GM19324 (cell line): ENCODE data around the gene GGT1.
"Not testable (repeated sequence)": the region's sequence is repeated elsewhere in the genome, so short reads cannot be mapped to it uniquely, and the experiment has no call there.

Source experiments
- ATAC-seq: cut with Tn5 transposase; IDR thresholded peaks from one replicate; pipeline ENCODE4 v1.9.1; 2021; ENCODE audit warnings: mild to moderate bottlenecking, moderate library complexity; ENCODE audit not compliant: unreplicated experiment, low FRiP score

Gene GGT1

GRCh38 chr22:24633231-24634023 is 30.4 kb downstream of the GGT1 start:
- ATAC-seq, result not testable (repeated sequence)

DNA sequence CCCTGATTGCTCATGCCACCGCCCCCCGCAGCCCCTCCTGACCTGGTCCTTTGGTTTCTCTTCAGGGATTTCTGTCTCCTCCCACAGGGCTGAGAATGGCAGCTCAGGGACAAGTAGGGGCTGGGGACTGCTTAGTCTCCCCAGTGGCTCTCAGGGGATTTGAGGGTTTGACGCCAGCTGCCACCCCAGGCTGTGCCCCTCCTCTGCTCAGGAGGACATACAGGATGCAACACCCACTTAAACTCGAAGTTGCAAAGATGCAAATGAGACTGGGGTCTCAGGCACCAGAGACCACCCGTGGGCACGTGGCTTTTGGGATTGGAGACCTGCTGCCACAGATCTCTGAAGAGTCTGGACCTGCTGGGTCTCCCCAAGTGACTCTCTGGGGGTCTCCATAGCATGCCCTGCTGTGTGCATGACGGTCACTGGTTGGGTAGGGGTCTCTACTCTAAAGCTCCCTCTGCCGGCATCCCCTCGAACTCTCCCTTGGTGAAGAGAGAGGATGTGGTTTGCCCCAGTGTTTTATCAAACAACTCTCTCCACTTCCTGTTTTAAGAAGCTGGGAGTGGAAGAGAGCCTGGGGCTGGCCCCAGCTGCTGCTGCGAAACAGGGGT is 31.9 kb downstream of the GGT1 start:
- not testable (repeated sequence) for ATAC-seq

DNA sequence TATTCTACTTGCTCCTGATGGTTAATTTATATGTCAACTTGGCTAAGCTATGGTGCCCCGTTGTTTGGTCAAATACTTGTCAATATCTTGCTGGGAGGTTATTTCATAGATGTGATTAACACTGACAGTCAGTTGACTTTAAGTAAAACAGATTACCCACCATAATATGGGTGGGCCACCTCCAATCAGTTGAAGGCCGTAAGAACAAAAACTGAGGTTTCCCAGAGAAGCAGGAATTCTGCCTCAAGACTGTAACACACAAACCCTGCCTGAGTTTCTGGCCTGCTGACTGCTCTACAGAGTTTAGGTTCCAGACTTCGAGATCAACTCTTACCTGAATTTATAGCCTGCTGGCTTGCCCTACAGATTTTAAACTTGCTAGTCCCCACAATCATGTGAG is 33.5 kb downstream of the GGT1 start:
- ATAC-seq, result not testable (repeated sequence)

DNA sequence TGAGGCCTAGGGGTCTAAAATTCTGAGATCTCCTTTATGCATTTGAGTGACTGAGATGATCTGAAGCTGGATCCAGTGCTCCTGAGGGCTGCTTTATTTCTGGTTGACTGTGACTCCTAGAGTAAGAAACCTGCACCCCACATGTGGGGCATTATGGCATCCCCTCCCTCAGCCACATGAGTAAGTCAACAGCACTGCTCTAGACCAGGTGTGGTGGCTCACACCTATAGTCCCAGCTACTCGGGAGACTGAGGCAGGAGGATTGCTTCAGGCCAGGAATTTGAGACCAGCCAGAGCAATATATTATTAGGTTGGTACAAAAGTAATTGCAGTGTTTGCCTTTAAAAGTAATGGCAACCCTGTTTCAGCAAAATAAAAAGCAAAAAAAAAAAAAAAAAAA is 39.3 kb downstream of the GGT1 start:
- not testable (repeated sequence) for ATAC-seq

DNA sequence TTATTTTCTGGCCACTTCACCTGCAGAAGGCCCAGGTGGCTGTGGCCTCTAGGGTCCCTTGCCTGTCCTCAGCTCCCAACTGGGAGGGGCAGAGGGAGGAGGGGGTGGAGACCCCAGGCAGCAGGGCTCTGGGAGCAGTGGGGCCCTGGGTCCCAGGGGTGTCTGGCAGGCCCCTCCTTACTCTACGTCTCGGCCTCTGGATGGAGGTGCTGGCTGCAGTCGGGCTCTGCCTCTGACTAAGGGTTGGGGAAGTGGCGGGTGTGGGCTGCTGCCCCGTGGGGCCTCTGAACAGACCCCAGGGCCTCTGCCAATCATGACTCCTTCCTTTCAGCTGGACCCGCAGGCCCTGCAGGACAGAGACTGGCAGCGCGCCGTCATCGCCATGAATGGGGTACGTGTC is 41.4 kb downstream of the GGT1 start:
- ATAC-seq, result not testable (repeated sequence)

- ATAC-seq, result not testable (repeated sequence)
Observed at GRCh38 chr22:24645408-24646399, 42.7 kb downstream of the GGT1 start.

DNA sequence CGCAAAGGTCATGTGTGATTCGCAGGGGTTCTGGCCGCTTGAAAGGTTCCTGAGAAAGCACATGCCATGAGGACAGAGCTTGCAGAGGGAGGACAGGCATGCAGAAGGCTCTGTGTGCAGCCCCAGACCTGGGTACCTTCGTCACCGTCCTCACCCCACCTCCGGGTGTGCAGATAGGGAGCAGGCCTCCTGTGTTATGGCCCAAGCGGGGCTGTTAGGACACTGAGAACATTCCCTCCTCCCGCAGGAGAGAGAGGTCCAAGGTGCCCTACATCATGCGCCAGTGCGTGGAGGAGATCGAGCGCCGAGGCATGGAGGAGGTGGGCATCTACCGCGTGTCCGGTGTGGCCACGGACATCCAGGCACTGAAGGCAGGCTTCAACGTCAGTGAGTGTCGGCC is 43.8 kb downstream of the GGT1 start:
- not testable (repeated sequence) for ATAC-seq

GRCh38 chr22:24649371-24649770 is 46.4 kb downstream of the GGT1 start:
- ATAC-seq, result not testable (repeated sequence)

DNA sequence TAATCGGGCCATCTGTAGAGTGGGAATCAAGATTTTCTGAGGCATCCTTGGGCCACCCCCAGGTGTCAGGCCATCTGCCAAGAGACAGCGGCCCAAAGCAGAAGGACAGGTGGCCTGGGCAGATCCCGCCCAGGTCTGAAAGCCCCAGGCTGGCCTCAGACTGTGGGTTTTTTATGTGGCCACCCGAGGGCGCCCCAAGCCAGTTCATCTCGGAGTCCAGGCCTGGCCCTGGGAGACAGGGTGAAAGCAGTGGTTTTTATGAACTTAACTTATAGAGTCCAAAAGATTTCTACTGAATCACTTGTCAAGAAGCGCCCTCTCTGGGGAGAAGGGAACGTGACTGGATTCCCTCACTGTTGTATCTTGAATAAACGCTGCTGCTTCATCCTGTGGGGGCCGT is 47.9 kb downstream of the GGT1 start:
- not testable (repeated sequence) for ATAC-seq

GRCh38 chr22:24665395-24665794 is 62.4 kb downstream of the GGT1 start:
- not testable (repeated sequence) for ATAC-seq

DNA sequence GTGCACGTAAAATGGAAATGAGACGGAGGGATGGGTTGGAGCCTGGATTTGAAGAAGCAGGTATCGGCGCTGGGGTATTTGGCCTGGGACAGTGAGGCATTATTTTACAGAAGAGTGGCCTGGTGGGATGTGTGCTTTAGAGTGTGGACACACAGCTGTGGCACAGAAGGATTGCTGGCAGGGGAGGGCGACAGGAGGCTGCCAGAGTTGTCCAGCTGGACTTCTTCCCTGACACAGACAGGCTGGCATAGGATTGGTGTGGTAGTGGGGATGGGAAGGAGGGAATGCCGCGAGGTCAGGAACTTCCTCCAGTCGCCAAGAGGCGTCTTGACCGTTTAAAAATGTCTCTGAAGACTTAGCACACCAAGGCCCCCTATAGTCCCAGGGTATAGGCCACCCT is 64.9 kb downstream of the GGT1 start:
- not testable (repeated sequence) for ATAC-seq

DNA sequence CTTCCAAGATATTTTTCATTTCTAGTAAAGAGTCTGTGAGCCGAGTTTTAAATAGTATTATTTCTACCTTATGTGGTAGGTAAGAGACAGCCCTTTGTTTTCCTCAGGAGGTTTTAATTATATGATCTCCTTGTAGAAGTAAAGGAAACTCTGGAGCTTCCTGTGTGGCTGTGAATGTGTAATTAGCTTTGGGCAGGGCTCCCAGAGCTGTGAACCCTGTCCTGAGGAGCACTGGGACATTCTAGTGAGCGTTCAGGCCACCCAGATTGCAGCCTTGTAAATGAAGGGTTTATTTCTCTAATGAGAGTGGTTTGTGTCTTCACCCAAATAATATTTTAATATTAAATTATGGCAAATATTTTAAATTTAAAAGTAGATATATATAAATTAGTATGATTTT is 69.5 kb downstream of the GGT1 start:
- not testable (repeated sequence) for ATAC-seq
